Activated CD4-positive, alpha-beta T cell treated with anti-CD3 and anti-CD28 coated beads, Interleukin-2, Interleukin-4, amounts not matched to agents 100 ng/mL and 50 ng/mL, durations not matched to agents 16 hours and 8 hours (primary cell): ENCODE measurements around the gene CBLN4.

Experiments used
- DNase-seq: peaks from one replicate; pipeline ENCODE4 v3.0.0-alpha.2; 2020; ENCODE audit warnings: low spot score

CBLN4 gene

GRCh38 chr20:56005389-56005715, at the start of gene CBLN4:
TSS of gene CBLN4 (minus strand) at chr20:56005519. CDS start at chr20:56004171, 1,348 bp downstream.
- no peak for DNase-seq

- DNase-seq: no peak
Measured at GRCh38 chr20:56043227-56043626, 37.9 kb upstream of the CBLN4 start.

GRCh38 chr20:56032251-56032650, 26.9 kb upstream of the CBLN4 start:
- no peak for DNase-seq

- no peak for DNase-seq
Measured at GRCh38 chr20:56018716-56019115, 13.4 kb upstream of the CBLN4 start.

GRCh38 chr20:56018194-56018593, 12.9 kb upstream of the CBLN4 start:
- DNase-seq: no peak

- no peak for DNase-seq
Measured at GRCh38 chr20:56017560-56017959, 12.2 kb upstream of the CBLN4 start.

- no peak for DNase-seq
Measured at GRCh38 chr20:56014998-56015397, 9.7 kb upstream of the CBLN4 start.

- DNase-seq: no peak
Measured at GRCh38 chr20:56014151-56014550, 8.8 kb upstream of the CBLN4 start.

- no peak for DNase-seq
Measured at GRCh38 chr20:56004611-56005388, 519 bp downstream of the CBLN4 start.

GRCh38 chr20:56004007-56004406, 1.3 kb downstream of the CBLN4 start:
- no peak for DNase-seq

GRCh38 chr20:56002908-56003800, 2.2 kb downstream of the CBLN4 start:
- no peak for DNase-seq

- no peak for DNase-seq
Measured at GRCh38 chr20:56001890-56002289, 3.4 kb downstream of the CBLN4 start.

GRCh38 chr20:56001106-56001785, 4.1 kb downstream of the CBLN4 start:
- DNase-seq: no peak

- no peak for DNase-seq
Measured at GRCh38 chr20:55978550-55978949, 26.8 kb downstream of the CBLN4 start.

GRCh38 chr20:55977690-55978459, 27.4 kb downstream of the CBLN4 start:
- DNase-seq: no peak

GRCh38 chr20:55974491-55975202, 30.7 kb downstream of the CBLN4 start:
- DNase-seq: no peak

- no peak for DNase-seq
Measured at GRCh38 chr20:55964790-55965189, 40.5 kb downstream of the CBLN4 start.

- DNase-seq: no peak
Measured at GRCh38 chr20:55961376-55962330, 43.7 kb downstream of the CBLN4 start.

GRCh38 chr20:55953201-55953600, 52.1 kb downstream of the CBLN4 start:
- no peak for DNase-seq

- DNase-seq: no peak
Measured at GRCh38 chr20:55947701-55948100, 57.6 kb downstream of the CBLN4 start.
